ENCODE measurements around the gene TAS2R3.
A peak's percentile ranks its signal among the peaks of the same experiment; 100 is the strongest.
"Not testable (repeated sequence)": the region's sequence is repeated elsewhere in the genome, so short reads cannot be mapped to it uniquely, and the experiment has no call there.

The TAS2R3 gene

GRCh38 chr7:141763797-141764196 lies at the start of gene TAS2R3:
TSS of gene TAS2R3 (plus strand) at chr7:141764097. CDS start at chr7:141764159, 62 bp downstream.
- no peak for DNase-seq (ENCODE audit: low read depth in 3 of 3)

- DNase-seq (ENCODE audit: low read depth in 3 of 3) = no peak
Measured at GRCh38 chr7:141714571-141714970, 49.3 kb upstream of the TAS2R3 start.

- DNase-seq (ENCODE audit: low read depth in 3 of 3) = no peak
Measured at GRCh38 chr7:141715018-141715417, 48.9 kb upstream of the TAS2R3 start.

DNA sequence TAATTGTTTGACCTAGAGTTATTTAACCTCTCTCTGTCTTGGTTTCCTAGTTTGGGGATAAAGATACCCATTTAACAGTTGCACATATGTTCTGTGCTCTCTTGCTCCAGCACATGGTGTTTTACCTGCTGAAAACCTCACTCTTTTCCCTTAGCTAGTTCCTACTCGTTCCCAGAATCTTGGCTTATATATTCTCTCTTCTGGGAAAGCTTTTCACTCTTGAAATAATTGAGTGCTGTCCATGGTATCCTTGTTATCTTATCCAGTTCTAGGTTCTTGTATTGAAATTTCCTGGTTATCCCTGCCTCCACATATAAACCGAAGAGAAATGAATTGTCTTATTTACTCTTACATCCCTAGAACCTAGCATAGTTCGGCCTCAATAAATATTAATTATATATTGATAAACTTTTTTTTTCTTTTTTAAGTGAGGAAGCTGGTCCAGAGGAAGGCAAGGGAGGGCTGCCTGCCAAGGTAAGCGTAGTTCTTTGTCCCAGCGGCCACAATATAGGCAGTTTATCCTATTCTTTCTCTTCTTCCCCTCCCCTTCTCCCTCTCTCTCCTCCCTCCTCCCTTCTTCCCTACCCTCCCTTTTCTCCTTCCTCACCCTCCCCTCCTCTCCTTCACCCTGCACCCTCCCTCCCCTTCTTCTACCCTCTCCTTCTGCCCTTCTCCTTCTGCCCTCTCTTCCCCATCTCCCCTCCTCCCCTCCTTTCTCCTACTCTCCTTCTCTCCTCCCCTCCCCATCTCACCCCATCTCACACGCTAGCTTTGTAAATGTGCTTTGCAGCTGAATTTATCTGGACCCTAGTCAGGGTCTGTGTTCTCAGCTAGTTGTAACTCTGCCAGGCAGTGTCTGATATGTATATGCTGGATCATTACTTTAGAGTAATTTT lies 47.9 kb upstream of the TAS2R3 start:
- no peak for DNase-seq (ENCODE audit: low read depth in 3 of 3)

- DNase-seq (ENCODE audit: low read depth in 3 of 3) = no peak
Measured at GRCh38 chr7:141717450-141717849, 46.4 kb upstream of the TAS2R3 start.

GRCh38 chr7:141722529-141722928 lies 41.4 kb upstream of the TAS2R3 start:
- no peak for DNase-seq (ENCODE audit: low read depth in 3 of 3)

GRCh38 chr7:141729020-141729419 lies 34.9 kb upstream of the TAS2R3 start:
- DNase-seq (ENCODE audit: low read depth in 3 of 3) = no peak

- DNase-seq (ENCODE audit: low read depth in 3 of 3) = no peak
Measured at GRCh38 chr7:141731476-141732149, 32.3 kb upstream of the TAS2R3 start.

GRCh38 chr7:141737118-141737835 lies 26.6 kb upstream of the TAS2R3 start:
- DNase-seq (ENCODE audit: low read depth in 3 of 3) = no peak

DNA sequence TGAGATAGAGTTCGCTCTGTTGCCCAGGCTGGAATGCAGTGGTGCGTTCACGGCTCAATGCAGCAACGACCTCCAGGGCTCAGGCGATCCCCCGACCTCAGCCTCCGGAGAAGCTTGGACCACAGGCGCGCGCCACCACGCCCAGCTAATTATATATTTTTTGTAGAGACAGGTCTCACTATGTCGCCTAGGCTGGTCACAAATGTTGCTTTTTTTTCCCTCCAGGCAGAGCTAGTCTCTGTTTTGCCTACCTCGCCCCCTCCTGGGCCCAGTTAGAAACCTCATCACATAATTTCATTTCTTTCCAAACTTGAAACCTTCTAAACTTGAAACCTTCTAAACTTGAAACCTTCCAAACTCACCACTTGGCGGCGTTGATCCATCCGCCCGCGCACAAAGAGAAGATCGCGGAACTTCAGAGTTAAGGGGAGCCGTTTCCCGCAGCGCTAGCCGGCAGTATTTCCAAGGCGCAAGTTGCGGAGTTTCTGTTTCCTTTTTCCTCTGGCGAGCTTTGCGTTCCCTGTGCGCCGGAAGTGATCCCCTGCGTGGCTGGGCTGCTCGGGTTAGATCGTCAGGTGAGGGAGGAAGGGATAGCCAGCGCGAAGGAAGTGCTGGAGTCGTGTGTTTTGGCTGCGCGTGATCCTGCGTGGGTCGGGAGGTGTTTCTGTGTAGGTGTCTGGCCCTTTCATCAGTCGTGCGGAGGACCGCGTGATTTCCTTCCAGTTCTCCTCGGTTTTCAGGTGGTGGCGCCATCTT lies 25.9 kb upstream of the TAS2R3 start, which contains the start of gene SSBP1:
TSS of gene SSBP1 (plus strand) at position 523 of the 756 bp plus-strand sequence. CDS start 809 bp downstream, outside the sequence.
- DNase-seq (ENCODE audit: low read depth in 3 of 3) = peak; percentile 65 to 88 (median 87)

GRCh38 chr7:141738592-141739013 lies 25.3 kb upstream of the TAS2R3 start:
- DNase-seq (ENCODE audit: low read depth in 3 of 3) = no peak

- DNase-seq (ENCODE audit: low read depth in 3 of 3) = no peak
Measured at GRCh38 chr7:141739250-141739649, 24.6 kb upstream of the TAS2R3 start.

GRCh38 chr7:141742229-141742628 lies 21.7 kb upstream of the TAS2R3 start:
- no peak for DNase-seq (ENCODE audit: low read depth in 3 of 3)

DNA sequence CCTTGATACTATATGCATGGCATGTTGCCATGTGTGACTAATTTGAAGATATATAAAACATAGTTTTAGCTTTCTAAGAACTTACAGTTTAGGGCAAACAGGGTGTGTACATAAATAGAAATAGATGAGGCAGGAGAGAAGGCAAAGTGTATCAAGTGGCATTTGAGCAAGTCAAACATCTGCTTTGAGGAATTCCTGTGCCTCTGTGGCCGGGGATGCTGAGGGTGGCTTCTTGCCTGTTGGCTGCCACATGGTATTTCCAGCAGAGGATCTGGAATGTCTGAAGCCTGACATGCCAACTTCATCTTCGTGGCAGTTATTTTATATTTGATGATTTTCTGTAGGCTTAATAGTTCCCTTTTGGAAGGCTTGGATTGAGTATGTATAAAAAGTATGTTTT lies 19.8 kb upstream of the TAS2R3 start:
- DNase-seq (ENCODE audit: low read depth in 3 of 3) = no peak

DNA sequence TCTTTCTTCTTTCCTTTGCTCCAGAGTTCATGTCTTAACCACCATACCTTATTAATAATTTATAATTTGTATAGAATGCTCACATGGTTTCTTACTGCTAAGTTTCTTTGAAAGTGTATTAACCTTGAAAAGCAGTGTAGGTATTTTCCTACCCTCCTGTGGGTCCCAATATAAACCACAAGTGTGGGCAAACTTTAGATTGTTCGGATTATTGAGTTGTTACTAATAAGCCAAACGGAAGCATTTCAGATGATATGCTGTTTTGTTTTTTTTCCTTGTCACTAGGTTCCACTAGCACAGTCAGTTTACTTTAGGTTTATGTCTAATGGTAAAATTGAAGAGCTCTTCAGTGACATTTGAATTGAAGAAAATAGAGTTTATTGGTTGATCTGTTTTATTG lies 15.5 kb upstream of the TAS2R3 start:
- no peak for DNase-seq (ENCODE audit: low read depth in 3 of 3)

- not testable (repeated sequence) for DNase-seq (ENCODE audit: low read depth in 3 of 3)
Measured at GRCh38 chr7:141751904-141752303, 12.0 kb upstream of the TAS2R3 start.

GRCh38 chr7:141752634-141753033 lies 11.3 kb upstream of the TAS2R3 start:
- DNase-seq (ENCODE audit: low read depth in 3 of 3) = no peak

DNA sequence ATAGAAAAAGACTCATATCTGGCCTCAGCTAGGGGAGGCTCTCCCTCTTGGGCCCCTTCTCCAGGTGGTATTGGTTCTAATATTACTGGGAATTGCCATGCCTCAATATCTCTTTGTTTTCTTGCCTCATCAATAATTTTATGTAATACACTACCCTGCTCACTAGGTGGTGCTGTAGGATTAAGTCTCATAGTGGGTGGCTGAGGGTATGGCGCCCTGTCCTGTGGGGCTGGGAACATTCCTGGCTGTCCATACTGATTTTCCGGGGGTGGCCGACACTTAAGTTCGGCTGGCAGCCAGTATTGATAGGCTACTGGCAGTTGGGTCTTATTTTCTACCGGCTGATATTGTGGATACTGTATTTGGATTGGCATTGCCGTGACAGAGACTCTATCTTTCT lies 9.0 kb upstream of the TAS2R3 start:
- DNase-seq (ENCODE audit: low read depth in 3 of 3) = no peak

DNA sequence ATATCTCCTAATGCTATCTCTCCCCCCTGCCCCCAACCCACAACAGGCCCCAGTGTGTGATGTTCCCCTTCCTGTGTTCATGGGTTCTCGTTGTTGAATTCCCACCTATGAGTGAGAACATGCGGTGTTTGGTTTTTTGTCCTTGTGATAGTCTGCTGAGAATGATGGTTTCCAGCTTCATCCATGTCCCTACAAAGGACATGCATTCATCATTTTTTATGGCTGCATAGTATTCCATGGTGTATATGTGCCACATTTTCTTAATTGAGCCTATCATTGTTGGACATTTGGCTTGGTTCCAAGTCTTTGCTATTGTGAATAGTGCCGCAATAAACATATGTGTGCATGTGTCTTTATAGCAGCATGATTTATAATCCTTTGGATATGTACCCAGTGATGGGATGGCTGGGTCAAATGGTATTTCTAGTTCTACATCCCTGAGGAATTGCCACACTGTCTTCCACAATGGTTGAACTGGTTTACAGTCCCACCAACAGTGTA lies 6.2 kb downstream of the TAS2R3 start:
- DNase-seq (ENCODE audit: low read depth in 3 of 3) = not testable (repeated sequence)

GRCh38 chr7:141776374-141776773 lies 12.5 kb downstream of the TAS2R3 start, which contains the start of gene TAS2R4:
TSS of gene TAS2R4 (plus strand) at chr7:141776674. CDS start at chr7:141778489, 1,815 bp downstream.
- DNase-seq (ENCODE audit: low read depth in 3 of 3) = no peak

Data from stimulated activated CD4-positive, alpha-beta T cell treated with anti-CD3 and anti-CD28 coated beads, TNF-alpha, amount 100 ng/mL, for 4 hours (primary cell).